ENCODE results near the gene TAP2. TPM values are rescaled to one million over a fixed set of nuclear protein-coding genes. Genes with fewer than 3 reads are reported as not detected.
A peak's percentile ranks its signal among the peaks of the same experiment; 100 is the strongest.

Gene TAP2
- polyA plus RNA-seq, 5 donors, result 14.7 to 19.6 (median 16.6) TPM

- peak; percentile 58 to 76 for DNase-seq
These were observed 41.4 kb downstream of the TAP2 start for GRCh38 chr6:32796848-32797776.

- DNase-seq, result no peak
These were observed 44.0 kb downstream of the TAP2 start for GRCh38 chr6:32794510-32794909.

GRCh38 chr6:32792901-32793435 lies 45.6 kb downstream of the TAP2 start:
- no peak for DNase-seq

DNA sequence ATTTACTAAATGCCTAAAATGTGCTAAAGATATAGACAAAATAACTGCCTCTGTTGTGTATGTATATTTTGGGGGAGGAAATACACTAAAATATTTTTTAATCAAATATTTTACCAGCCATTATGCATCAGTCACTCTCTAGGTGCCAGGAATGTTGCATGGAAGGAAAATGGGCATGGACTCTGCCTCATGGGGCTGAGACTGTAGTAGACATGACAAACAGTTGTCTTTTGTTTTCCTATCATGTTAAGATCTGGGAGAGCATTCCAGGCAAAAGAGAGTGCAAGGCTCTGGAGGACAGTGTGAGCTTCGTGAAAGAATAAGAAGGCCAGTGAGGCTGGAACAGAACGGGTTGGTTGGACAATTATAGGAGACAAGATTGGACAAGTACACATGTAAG lies 48.2 kb downstream of the TAP2 start:
- DNase-seq, result no peak

Other genes with a start within 250 kb of the TAP2 start
- gene HLA-DRB1, start 248.9 kb downstream of the TAP2 start, polyA plus RNA-seq (ENCODE audit: insufficient read depth in 1 of 5, insufficient read length in 5 of 5, low replicate concordance in 1 of 5), result 10 to 100 TPM in 4 of 5 donors, 1 to 10 TPM in 1; 9.7 to 33.9 (median 21.7) TPM
- gene HLA-DQA1, start 201.3 kb downstream of the TAP2 start, polyA plus RNA-seq (ENCODE audit: insufficient read depth in 1 of 5, insufficient read length in 5 of 5, low replicate concordance in 1 of 5), result 1 to 10 TPM; 4.0 to 8.7 (median 4.4) TPM
- gene HLA-DQB1, start 172.1 kb downstream of the TAP2 start, polyA plus RNA-seq (ENCODE audit: insufficient read depth in 1 of 5, insufficient read length in 5 of 5, low replicate concordance in 1 of 5), result 10 to 100 TPM in 1 of 5 donors, 1 to 10 TPM in 4; 2.9 to 11.2 (median 4.4) TPM
- 1 to 10 TPM in 4 of 5 donors, under 1 TPM in 1; 0.45 to 2.0 (median 1.2) TPM for gene HLA-DQA2, start 97.3 kb downstream of the TAP2 start, polyA plus RNA-seq (ENCODE audit: insufficient read depth in 1 of 5, insufficient read length in 5 of 5, low replicate concordance in 1 of 5)
- gene HLA-DQB2, start 75.2 kb downstream of the TAP2 start, polyA plus RNA-seq (ENCODE audit: insufficient read depth in 1 of 5, insufficient read length in 5 of 5, low replicate concordance in 1 of 5), result 1 to 10 TPM in 3 of 5 donors, under 1 TPM in 2; 0.27 to 2.1 (median 1.1) TPM
- under 1 TPM; 0.27 to 0.63 (median 0.38) TPM for gene HLA-DOB, start 21.7 kb downstream of the TAP2 start, polyA plus RNA-seq (ENCODE audit: insufficient read depth in 1 of 5, insufficient read length in 5 of 5, low replicate concordance in 1 of 5)
- 10 to 100 TPM; 39.7 to 43.3 (median 41.6) TPM for gene PSMB8, start 5.3 kb upstream of the TAP2 start, polyA plus RNA-seq (ENCODE audit: insufficient read depth in 1 of 5, insufficient read length in 5 of 5, low replicate concordance in 1 of 5)
- gene TAP1, start 15.0 kb upstream of the TAP2 start, polyA plus RNA-seq (ENCODE audit: insufficient read depth in 1 of 5, insufficient read length in 5 of 5, low replicate concordance in 1 of 5), result 10 to 100 TPM; 18.2 to 22.5 (median 20.2) TPM
- 10 to 100 TPM; 13.6 to 17.0 (median 15.4) TPM for gene PSMB9, start 15.5 kb upstream of the TAP2 start, polyA plus RNA-seq (ENCODE audit: insufficient read depth in 1 of 5, insufficient read length in 5 of 5, low replicate concordance in 1 of 5)
- gene HLA-DMB, start 102.3 kb upstream of the TAP2 start, polyA plus RNA-seq (ENCODE audit: insufficient read depth in 1 of 5, insufficient read length in 5 of 5, low replicate concordance in 1 of 5), result 10 to 100 TPM in 1 of 5 donors, 1 to 10 TPM in 4; 7.7 to 11.0 (median 8.4) TPM
- 10 to 100 TPM in 4 of 5 donors, 1 to 10 TPM in 1; 9.9 to 22.1 (median 11.2) TPM for gene HLA-DMA, start 114.4 kb upstream of the TAP2 start, polyA plus RNA-seq (ENCODE audit: insufficient read depth in 1 of 5, insufficient read length in 5 of 5, low replicate concordance in 1 of 5)
- 100 to 1,000 TPM; 288 to 321 (median 308) TPM for gene BRD2, start 129.9 kb upstream of the TAP2 start, polyA plus RNA-seq (ENCODE audit: insufficient read depth in 1 of 5, insufficient read length in 5 of 5, low replicate concordance in 1 of 5)
- gene HLA-DOA, start 170.9 kb upstream of the TAP2 start, polyA plus RNA-seq (ENCODE audit: insufficient read depth in 1 of 5, insufficient read length in 5 of 5, low replicate concordance in 1 of 5), result 1 to 10 TPM; 1.7 to 3.6 (median 2.8) TPM
- 10 to 100 TPM; 33.0 to 44.8 (median 33.5) TPM for gene HLA-DPA1, start 234.9 kb upstream of the TAP2 start, polyA plus RNA-seq (ENCODE audit: insufficient read depth in 1 of 5, insufficient read length in 5 of 5, low replicate concordance in 1 of 5)
- gene HLA-DPB1, start 237.3 kb upstream of the TAP2 start, polyA plus RNA-seq (ENCODE audit: insufficient read depth in 1 of 5, insufficient read length in 5 of 5, low replicate concordance in 1 of 5), result 10 to 100 TPM; 20.2 to 28.5 (median 25.6) TPM

All from right lung (tissue), 5 donors.